ENCODE results near the gene KIRREL2. TPM values are rescaled to one million over a fixed set of nuclear protein-coding genes. Genes with fewer than 3 reads are reported as not detected.

Gene KIRREL2
- total and polyA plus RNA-seq, 9 of the 15 experiments (the other 6 are each of a cell fraction or from before 2014, with no cell fraction given): 0.01 to 0.12 (median 0.09) TPM; not detected in 4

- no peak for TF ChIP-seq CREB3L1 (IDR thresholded peaks at IDR 0.05; ENCODE audit: borderline replicate concordance, low read depth)
- TF ChIP-seq, protein P1, sequence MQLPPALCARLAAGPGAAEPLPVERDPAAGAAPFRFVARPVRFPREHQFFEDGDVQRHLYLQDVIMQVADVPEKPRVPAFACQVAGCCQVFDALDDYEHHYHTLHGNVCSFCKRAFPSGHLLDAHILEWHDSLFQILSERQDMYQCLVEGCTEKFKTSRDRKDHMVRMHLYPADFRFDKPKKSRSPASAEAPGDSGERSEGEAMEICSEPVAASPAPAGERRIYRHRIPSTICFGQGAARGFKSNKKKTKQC (CRISPR knock-in tag; IDR thresholded peaks at IDR 0.05): peak; percentile 98
- TF ChIP-seq HMG20A (CRISPR knock-in tag; conservative IDR thresholded peaks at IDR 0.05): no peak
- TF ChIP-seq CCNT2 (IDR thresholded peaks at IDR 0.05; ENCODE audit: borderline replicate concordance, extremely low read depth, insufficient read length, low read depth, low read length): peak; percentile 64
- TF ChIP-seq PHF21A (IDR thresholded peaks at IDR 0.05; ENCODE audit: borderline replicate concordance, low read depth): peak; percentile 88; the same call in 1 of the 2 replicates
- TF ChIP-seq ATF6 (CRISPR knock-in tag; IDR thresholded peaks at IDR 0.05): peak; percentile 96; the same call in 1 of the 2 replicates
- TF ChIP-seq CHD4 (IDR thresholded peaks at IDR 0.05; ENCODE audit: insufficient read depth, insufficient replicate concordance, low read depth, low read length, poor library complexity, severe bottlenecking): no peak
- peak in 1 of 2 experiments; percentile 98 for TF ChIP-seq AFF1 (IDR thresholded peaks at IDR 0.05; ENCODE audit: low read depth in 1 of 2, partially characterized antibody in 2 of 2)
- TF ChIP-seq RFX1 (IDR thresholded peaks at IDR 0.05): no peak
These were observed 23.1 kb downstream of the KIRREL2 start (continued) for GRCh38 chr19:35879770-35880317.
